ENCODE results near the gene RAPGEF6.

- no peak for TF ChIP-seq CTCF (IDR thresholded peaks at IDR 0.05)
- no peak for TF ChIP-seq POLR2A (IDR thresholded peaks at IDR 0.05)
- TF ChIP-seq POLR2AphosphoS5 (IDR thresholded peaks at IDR 0.05): no peak
These were observed 109.2 kb downstream of the RAPGEF6 start for GRCh38 chr5:131525805-131526204.
